GM19397 (cell line): Measurements from ENCODE around the gene CLIP2.
"Not testable (repeated sequence)": the region's sequence is repeated elsewhere in the genome, so short reads cannot be mapped to it uniquely, and the experiment has no call there.

Experiments used
- ATAC-seq: cut with Tn5 transposase; IDR thresholded peaks from one replicate; pipeline ENCODE4 v1.9.1; 2021; ENCODE audit warnings: mild to moderate bottlenecking, moderate library complexity; ENCODE audit not compliant: unreplicated experiment

Gene CLIP2

DNA sequence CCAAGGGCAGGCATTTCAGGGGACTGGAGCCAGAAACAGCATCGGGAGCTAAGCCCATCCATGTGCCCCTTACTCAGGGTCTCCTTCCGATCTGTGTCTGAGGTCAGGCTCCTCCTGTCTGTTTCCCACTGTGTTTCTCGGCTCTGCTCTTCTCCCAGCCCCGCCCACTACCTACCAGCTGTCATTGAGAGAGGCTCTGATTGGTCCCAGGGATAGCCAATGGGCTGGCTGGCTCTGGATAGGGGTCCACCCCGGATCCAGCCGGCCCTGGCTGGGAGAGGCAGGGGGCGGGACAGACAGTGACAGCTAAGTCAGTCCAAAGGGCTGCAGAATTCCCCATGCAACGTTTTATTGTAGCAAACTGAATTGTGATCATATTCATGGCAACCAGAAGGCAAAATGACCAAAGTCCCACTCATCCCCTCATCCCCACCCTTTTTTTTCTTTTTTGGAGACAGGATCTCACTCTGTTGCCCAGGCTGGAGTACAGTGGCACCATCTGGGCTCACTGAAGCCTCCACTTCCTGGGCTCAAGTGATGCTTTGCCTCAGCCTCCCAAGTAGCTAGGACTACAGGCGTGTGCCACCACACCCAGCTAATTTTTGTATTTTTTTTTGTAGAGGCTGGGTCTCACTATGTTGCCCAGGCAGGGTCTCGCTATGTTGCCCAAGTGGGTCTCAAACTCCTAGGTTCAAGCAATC, 76.3 kb downstream of the CLIP2 start:
- no peak for ATAC-seq

DNA sequence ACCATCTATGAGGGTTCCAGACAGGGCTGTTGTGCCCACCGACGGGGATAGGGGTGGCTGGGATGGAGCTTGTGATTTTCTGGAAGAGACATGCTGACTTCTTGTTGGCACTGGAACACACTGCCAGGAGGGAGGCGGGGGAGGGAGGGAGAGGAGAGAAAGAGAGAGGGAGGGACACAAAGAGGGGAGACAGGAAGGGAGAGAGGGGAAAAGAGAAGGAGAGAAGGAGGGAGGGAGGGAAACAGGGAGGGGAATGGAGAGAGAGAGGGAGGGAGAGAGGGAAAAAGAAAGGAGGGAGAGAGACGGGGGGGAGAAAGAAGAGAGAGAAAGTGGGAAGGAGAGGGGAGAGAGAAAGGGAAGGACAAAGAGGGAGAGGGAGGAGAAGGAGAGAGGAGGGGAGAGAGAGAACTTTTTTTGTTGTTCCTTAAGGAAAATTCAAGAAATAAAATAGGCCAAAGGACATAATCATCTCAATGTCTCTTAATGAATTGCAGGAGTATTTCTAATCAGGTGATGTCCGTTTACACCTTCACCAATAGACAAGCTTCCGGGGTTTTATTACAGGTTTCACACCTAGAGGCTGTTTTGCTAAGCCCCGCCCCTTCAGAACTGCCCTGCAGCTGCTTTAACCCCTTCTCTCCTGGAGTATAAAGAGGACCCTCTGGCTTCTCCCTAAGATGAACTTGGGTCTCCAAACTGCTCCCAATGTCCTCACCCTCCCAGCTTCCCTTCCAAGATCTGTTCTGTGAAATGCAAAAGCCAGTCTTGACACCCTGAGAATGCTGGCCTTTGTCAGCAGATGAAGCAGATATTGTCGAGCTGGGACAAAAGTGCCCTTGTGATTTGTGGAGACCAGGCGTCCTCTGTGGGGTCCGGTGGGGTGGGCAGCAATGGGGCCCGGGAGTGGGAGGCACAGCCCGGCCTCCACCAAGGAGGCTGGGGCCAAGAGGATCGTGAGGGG, 82.5 kb downstream of the CLIP2 start:
- ATAC-seq, result no peak

DNA sequence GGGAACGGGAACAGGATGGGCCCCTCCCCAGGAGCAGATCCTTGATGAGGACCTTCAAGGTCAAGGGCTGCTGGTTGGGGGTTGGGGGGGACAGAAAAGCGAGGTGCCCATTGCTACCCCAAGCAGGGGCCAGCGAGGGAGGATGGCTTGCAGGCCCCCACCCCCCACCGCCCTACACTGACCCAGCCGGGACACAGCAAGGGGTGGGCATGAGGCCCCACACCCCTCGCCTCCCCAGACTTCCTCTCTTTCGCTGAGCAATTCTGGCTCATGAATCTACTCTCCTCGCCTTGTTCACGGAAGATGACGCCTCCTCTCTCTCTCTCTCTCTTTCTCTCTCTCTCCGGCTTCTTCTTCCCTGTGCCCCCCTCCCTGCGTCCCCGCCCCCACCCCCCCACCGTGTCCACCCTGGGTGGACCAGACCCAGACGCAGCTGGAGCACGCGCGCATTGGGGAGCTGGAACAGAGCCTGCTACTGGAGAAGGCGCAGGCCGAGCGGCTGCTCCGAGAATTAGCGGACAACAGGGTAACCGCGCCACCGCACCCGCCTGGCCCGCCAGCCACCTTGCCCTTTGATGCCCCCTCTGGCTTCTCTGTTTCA, 83.4 kb downstream of the CLIP2 start:
- no peak for ATAC-seq

DNA sequence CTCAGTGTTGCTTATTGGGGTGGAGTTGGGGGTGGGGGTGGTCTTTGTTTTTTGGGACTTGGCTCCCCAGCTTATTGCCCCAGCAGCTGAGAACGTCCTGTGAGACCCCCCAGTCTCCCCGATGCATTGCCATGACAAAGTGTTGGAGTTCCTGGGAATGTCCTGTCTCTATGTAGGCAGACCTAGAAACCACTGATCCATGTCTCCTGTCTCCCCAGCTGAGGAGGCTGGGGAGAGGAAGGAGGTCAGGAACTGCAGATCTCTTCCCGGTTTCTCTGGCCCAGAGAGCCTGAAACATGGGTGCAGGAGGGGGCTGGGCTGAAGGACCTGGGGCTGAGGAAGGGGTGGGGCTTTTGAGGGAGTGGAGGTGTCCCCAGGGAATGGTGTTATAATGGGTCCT, 84.3 kb downstream of the CLIP2 start:
- no peak for ATAC-seq

DNA sequence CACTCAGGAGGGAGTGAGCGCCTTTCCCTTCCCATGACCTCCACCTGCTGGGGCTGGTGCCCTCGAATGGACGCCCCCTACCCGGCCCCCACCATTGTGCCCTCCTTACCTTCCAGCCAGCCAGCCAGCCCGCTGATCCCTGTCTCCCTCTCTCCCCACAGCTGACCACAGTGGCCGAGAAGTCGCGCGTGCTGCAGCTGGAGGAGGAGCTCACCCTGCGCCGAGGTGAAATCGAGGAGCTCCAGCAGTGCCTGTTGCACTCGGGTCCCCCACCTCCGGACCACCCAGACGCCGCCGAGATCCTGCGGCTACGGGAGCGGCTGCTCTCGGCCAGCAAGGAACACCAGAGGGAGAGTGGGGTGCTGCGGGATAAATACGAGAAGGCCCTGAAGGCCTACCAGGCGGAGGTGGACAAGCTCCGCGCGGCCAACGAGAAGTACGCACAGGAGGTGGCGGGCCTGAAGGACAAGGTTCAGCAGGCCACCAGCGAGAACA, 86.6 kb downstream of the CLIP2 start:
- no peak for ATAC-seq

DNA sequence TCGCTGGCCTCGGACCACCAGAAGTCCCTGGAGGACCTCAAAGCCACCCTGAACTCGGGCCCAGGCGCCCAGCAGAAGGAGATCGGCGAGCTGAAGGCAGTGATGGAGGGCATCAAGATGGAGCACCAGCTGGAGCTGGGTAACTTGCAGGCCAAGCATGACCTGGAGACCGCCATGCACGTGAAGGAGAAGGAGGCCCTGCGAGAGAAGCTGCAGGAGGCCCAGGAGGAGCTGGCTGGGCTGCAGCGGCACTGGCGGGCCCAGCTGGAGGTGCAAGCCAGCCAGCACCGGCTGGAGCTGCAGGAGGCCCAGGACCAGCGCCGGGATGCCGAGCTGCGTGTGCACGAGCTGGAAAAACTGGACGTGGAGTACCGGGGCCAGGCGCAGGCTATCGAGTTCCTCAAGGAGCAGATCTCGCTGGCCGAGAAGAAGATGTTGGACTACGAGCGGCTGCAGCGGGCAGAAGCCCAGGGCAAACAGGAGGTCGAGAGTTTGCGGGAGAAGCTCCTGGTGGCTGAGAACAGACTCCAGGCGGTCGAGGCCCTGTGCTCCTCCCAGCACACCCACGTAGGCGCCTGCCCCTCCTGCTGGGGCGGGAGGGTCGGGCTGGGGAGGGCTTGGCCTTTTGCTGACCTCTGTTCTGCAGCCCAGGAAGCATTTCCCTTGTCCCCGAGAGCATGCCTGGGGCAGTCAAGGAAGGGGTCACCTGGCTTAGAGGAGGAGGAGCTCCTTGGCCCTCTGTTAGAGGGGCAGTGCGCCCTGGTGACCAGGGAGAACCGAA, 87.2 kb downstream of the CLIP2 start:
- ATAC-seq, result no peak

DNA sequence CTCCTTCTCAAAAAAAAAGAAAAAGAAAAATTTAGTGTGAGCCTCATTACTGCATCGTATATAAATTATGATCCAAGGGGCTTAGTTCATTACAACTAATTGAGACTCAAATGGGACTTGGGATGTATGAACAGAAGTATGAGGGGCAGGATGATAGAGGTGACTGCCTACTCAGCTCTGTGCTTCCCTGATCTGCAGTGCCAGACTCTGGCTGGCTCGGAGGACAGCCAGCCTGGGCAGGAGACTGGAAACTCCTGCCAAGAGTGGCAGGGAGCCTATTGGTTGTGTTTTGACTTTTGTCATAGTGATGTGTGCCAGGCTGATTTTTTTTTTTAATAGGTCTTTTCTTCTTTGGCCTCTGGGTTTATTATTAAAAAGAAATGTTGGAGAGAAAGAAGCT, 90.7 kb downstream of the CLIP2 start:
- no peak for ATAC-seq

DNA sequence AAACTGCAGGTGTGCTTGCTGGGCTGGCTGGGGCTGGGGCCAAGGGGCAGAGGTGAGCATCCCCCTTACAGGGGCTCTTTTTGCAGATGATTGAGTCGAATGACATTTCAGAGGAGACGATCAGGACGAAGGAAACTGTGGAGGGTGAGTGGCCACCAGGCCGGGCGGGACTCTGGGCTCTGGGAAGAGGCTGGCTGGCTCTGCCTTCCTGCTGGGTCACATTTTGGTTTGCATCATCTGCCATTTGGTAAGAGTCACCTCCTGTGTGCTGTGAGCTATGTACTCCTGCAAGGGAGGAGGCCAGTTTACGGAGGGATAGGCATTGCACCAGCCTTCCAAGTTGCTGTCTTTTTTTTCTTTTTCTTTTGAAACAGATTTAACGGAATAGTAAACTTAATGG, 91.5 kb downstream of the CLIP2 start:
- ATAC-seq, result no peak

DNA sequence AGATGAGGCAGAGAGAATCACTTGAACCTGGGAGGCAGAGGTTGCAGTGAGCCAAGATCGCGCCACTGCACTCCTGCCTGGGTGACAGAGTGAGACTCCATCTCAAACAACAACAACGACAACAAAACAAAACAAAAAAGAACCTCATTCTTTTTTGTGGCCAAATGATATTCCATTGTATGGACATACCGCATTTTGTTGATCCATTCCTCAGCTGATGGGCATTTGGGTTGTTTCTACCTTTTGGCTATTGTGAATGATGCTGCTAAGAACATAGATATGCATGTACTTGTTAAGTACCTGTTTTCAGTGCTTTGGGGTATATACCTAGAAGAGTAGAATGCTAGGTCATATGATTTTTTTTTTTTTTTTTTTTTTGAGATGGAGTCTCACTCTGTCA, 94.9 kb downstream of the CLIP2 start:
- not testable (repeated sequence) for ATAC-seq

DNA sequence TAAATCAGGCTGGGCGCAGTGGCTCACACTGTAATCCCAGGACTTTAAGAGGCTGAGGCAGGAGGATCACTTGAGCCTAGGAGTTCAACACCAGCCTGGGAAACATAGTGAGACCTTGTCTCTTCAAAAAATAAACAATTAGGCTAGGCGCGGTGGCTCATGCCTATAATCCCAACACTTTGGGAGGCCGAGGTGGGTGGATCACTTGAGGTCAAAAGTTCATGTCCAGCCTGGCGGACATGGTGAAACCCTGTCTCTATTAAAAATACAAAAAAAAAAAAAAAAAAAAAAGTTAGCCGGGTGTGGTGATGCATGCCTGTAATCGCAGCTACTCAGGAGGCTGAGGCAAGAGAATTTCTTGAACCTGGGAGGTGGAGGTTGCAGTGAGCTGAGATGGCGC, 95.6 kb downstream of the CLIP2 start:
- not testable (repeated sequence) for ATAC-seq

DNA sequence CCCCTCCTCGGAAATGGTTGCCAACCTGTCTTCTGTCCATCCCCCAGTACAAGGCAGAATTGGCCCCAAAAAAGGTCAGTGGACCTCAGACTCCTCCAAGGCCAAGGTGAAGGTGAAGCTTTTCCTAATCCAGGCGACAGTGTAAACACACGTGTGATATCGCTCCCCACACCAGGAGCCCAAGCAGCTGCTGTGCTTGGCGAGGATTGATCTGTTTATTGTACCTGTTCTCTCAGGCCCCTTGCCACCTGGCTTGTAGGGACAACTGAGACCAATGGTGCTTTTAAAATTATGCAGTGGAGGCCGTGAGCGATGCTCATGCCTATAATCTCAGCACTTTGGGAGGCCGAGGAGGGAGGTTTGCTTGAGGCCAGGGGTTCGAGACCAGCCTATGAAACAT, 98.4 kb downstream of the CLIP2 start:
- no peak for ATAC-seq

DNA sequence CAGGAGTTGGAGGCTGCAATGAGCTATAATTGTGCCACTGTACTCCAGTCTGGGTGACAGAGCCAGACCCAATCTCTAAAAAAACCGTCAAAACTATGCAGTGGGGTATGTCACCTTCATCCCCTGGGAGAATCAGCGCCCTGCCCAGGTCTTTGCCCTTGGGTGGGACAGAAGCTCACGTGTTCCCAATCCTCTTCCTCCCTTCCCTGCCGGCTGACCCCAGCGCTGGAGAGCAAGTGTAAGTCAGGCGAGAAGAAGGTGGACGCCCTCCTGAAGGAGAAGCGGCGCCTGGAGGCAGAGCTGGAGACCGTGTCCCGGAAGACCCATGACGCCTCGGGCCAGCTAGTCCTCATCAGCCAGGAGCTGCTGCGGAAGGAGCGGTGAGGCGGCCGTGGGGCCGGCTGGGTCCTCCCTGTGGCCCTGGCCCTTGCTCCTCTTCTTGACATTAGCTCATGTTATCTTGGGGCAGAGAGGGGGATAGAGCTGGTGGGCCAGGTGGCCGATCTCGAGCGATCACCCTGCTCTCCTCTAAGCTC, 99.7 kb downstream of the CLIP2 start:
- no peak for ATAC-seq

DNA sequence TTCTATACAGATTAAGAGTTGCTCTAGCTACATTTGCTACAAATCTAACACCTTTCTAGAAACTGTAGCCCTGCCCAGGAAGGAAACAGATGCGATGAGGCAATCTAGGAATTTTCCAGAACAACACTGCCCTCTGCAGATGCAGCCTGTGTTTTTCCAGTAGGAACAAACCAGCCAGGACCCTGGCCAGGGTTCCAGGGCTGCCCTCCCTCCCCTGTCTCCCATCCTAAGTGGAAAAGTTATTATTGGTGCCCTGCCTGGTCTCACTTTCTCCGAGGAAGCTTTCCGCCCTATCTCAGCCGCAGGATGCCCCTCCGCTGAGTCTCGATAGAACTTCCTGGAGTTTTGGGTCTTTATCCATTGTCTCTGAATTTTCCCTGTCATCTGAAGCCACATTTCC, 104.5 kb downstream of the CLIP2 start:
- ATAC-seq, result not testable (repeated sequence)

DNA sequence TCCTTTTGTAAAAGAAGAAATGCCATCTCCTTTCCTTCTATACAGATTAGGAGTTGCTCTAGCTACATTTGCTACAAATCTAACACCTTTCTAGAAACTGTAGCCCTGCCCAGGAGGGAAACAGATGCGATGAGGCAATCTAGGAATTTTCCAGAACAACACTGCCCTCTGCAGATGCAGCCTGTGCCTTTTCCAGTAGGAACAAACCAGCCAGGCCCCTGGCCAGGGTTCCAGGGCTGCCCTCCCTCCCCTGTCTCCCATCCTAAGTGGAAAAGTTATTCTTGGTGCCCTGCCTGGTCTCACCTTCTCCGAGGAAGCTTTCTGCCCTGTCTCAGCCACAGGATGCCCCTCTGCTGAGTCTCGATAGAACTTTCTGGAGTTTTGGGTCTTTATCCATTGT, 105.4 kb downstream of the CLIP2 start:
- not testable (repeated sequence) for ATAC-seq

DNA sequence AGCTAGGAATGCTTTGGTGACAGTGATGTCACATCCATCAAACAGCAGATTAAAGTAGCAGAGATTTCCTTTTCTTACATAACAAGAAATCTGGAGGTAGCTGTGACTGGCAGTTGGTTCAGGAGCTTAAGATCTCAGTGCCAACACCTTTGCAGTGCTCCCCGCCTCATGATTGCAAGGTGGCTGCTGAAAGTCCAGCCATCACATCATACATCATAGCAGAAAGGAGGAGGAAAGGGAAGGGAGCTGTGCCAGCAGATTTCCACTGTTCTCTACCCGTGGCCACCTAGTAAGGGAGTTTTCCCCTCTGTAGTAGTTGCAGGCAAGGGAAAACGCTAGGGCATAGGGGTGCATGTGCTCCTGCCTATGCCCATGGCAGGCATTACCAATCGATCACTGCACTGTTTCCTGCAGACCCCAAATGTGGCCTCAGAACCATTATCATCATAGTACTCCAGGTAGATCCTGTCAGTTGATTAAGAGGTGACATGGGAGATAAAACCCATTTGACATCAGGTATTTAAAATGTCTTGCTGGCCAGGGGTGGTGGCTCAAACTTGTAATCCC, 106.6 kb downstream of the CLIP2 start:
- no peak for ATAC-seq

DNA sequence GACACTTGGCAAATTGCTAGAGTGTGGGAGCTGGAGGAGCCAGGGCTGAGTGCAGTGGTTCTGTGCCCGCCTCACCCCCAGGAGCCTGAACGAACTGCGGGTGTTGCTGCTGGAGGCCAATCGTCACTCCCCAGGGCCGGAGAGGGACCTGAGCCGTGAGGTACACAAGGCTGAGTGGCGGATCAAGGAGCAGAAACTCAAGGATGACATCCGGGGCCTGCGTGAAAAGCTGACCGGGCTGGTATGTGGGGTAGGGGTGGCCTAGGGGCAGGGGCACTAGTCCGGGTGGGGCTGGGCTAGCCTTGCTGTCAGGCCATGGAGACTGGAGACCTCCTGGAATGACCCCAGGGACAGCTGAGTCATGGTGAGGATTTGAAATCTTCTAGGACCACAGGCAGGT, 107.8 kb downstream of the CLIP2 start:
- no peak for ATAC-seq

DNA sequence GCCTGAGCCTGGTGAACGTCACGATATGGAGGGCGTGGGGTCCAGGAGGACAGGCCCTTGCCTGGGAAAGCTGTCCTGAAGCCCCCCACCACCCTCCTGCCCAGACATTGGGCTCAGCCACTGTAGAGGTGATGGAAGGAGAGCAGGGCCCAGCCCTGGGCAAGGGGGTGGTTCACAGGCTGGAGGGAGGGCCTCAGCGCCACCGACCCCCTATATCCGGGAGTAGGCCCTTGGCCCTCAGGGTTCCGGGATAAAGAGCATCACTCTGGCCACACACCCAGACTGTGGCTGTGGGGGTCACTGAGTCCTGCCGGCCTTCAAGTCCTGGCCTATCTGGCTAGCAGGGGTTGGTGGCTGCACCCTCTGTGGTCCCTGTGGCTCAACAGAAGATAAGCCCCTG, 109.2 kb downstream of the CLIP2 start:
- ATAC-seq, result no peak

DNA sequence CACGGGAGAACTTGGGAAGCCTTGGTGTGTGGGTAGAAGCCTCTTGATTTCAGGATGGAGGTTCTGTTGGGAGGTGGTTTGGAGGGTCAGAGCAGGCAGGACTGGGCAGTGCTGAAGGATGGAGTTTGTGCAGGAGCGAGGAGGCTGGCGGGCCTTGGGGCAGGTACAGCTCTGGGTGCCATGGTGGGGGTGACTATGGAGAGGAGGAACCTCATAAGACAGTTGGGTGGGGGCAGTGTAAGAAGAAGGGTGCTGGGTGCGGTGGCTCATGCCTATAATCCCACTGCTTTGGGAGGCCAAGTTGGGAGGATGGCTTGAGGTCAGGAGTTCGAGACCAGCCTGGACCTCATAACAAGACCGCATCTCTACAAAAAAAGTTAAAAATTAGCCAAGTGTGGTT, 109.8 kb downstream of the CLIP2 start:
- ATAC-seq, result no peak

DNA sequence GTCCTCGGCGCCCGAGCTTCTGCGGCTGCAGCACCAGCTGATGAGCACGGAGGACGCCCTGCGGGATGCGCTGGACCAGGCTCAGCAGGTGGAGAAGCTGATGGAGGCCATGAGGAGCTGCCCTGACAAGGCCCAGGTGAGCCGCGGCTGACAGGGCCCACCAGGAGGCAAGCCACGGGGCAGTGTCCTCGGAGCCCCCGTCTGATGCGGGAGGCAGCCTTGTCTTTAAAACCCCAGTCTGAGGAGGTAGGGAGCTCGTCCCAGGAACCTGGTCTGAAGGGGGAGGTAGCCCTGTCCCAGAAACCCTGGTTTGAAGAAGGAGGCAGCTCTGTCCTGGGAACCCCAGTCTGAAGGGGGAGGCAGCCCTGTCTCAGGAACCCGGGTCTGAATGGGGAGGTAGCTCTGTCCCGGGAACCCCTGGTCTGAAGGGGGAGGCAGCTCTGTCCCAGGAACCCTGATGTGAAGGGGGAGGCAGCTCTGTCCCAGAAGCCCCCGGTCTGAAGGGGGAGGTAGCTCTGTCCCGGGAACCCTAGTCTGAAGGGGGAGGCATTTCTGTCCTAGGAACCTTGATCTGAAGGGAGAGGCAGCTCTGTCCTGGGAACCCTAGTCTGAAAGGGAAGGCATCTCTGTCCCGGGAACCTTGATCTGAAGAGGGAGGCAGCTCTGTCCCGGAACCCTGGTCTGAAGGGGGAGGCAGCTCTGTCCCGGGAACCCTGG, 111.4 kb downstream of the CLIP2 start:
- no peak for ATAC-seq
